Stimulated activated CD4-positive, alpha-beta T cell treated with anti-CD3 and anti-CD28 coated beads, Interleukin-4, amount 100 ng/mL, for 1 hour (primary cell): ENCODE results near the gene MBLAC1.

Source experiments
- DNase-seq: peaks from one replicate; pipeline ENCODE4 v3.0.0-alpha.2; 2020

Gene MBLAC1

GRCh38 chr7:100126931-100127865 is at the start of gene MBLAC1:
TSS of gene MBLAC1 (plus strand) at chr7:100126967. CDS start at chr7:100127396, 429 bp downstream.
- peak; percentile 88 for DNase-seq

- no peak for DNase-seq
Observed at GRCh38 chr7:100077205-100077604, 49.6 kb upstream of the MBLAC1 start.

- no peak for DNase-seq
Observed at GRCh38 chr7:100079024-100079560, 47.7 kb upstream of the MBLAC1 start.

- DNase-seq = no peak
Observed at GRCh38 chr7:100080907-100081534, 45.7 kb upstream of the MBLAC1 start.

GRCh38 chr7:100081535-100082102 is 45.1 kb upstream of the MBLAC1 start, which contains the start of gene ZNF3:
TSS of gene ZNF3 (minus strand) at chr7:100081723. CDS start at chr7:100077357, 4,366 bp downstream.
- peak; percentile 97 for DNase-seq

GRCh38 chr7:100082978-100083377 is 43.8 kb upstream of the MBLAC1 start:
- no peak for DNase-seq

GRCh38 chr7:100085515-100085914 is 41.3 kb upstream of the MBLAC1 start:
- DNase-seq = no peak

- no peak for DNase-seq
Observed at GRCh38 chr7:100087055-100087750, 39.6 kb upstream of the MBLAC1 start.

- DNase-seq = no peak
Observed at GRCh38 chr7:100088095-100088620, 38.6 kb upstream of the MBLAC1 start.

GRCh38 chr7:100088621-100089457 is 37.9 kb upstream of the MBLAC1 start, which contains the start of gene COPS6:
TSS of gene COPS6 (plus strand) at chr7:100088969. CDS start at chr7:100088991, 22 bp downstream.
- DNase-seq = peak; percentile 91

GRCh38 chr7:100089458-100090196 is 37.1 kb upstream of the MBLAC1 start:
- DNase-seq = no peak

GRCh38 chr7:100090527-100091410 is 36.0 kb upstream of the MBLAC1 start:
- DNase-seq = no peak

GRCh38 chr7:100091411-100092181 is 35.2 kb upstream of the MBLAC1 start:
- no peak for DNase-seq

GRCh38 chr7:100093054-100093453 is 33.7 kb upstream of the MBLAC1 start:
- no peak for DNase-seq

GRCh38 chr7:100093498-100093897 is 33.3 kb upstream of the MBLAC1 start:
- DNase-seq = no peak

GRCh38 chr7:100093925-100094486 is 32.8 kb upstream of the MBLAC1 start:
- no peak for DNase-seq

- no peak for DNase-seq
Observed at GRCh38 chr7:100095289-100095688, 31.5 kb upstream of the MBLAC1 start.

GRCh38 chr7:100095704-100096103 is 31.1 kb upstream of the MBLAC1 start:
- no peak for DNase-seq
